GM18526 (cell line): ENCODE measurements around the gene LETMD1.

Source experiments
- POLR2A ChIP-seq: IDR thresholded peaks from 3 replicates; pipeline ENCODE4 v1.6.1; 2011; ENCODE audit not compliant: insufficient read length; ENCODE audit errors: extremely low read depth

LETMD1 gene

GRCh38 chr12:51047655-51048540, at the start of gene LETMD1:
TSS of gene LETMD1 (plus strand) at chr12:51048327. CDS start at chr12:51048357, 30 bp downstream.
- TF ChIP-seq POLR2A = peak; percentile 90

- TF ChIP-seq POLR2A = no peak
Observed at GRCh38 chr12:50999093-50999492, 49.0 kb upstream of the LETMD1 start.

GRCh38 chr12:51000245-51000644, 47.9 kb upstream of the LETMD1 start:
- no peak for TF ChIP-seq POLR2A

GRCh38 chr12:51001799-51002198, 46.3 kb upstream of the LETMD1 start:
- TF ChIP-seq POLR2A = no peak

- TF ChIP-seq POLR2A = no peak
Observed at GRCh38 chr12:51004504-51004903, 43.6 kb upstream of the LETMD1 start.

GRCh38 chr12:51005030-51005429, 43.1 kb upstream of the LETMD1 start:
- TF ChIP-seq POLR2A = no peak

GRCh38 chr12:51005671-51006070, 42.5 kb upstream of the LETMD1 start:
- TF ChIP-seq POLR2A = no peak

- TF ChIP-seq POLR2A = no peak
Observed at GRCh38 chr12:51008329-51009055, 39.6 kb upstream of the LETMD1 start.

GRCh38 chr12:51009056-51009440, 39.1 kb upstream of the LETMD1 start:
- no peak for TF ChIP-seq POLR2A

- no peak for TF ChIP-seq POLR2A
Observed at GRCh38 chr12:51011955-51012354, 36.2 kb upstream of the LETMD1 start.

- TF ChIP-seq POLR2A = no peak
Observed at GRCh38 chr12:51012570-51013236, 35.4 kb upstream of the LETMD1 start.

GRCh38 chr12:51013441-51013840, 34.7 kb upstream of the LETMD1 start:
- no peak for TF ChIP-seq POLR2A

GRCh38 chr12:51017452-51017851, 30.7 kb upstream of the LETMD1 start:
- no peak for TF ChIP-seq POLR2A

GRCh38 chr12:51018956-51019355, 29.2 kb upstream of the LETMD1 start:
- no peak for TF ChIP-seq POLR2A

GRCh38 chr12:51019927-51020326, 28.2 kb upstream of the LETMD1 start:
- no peak for TF ChIP-seq POLR2A
